Stimulated activated CD8-positive, alpha-beta memory T cell treated with anti-CD3 and anti-CD28 coated beads, Interleukin-12 subunit alpha, Interleukin-12 subunit beta, amount 100 ng/mL, for 24 hours (primary cell): ENCODE data around the gene CHADL.

ENCODE experiments used
- DNase-seq: peaks from one replicate; pipeline ENCODE4 v3.0.0-alpha.2; 2020; ENCODE audit errors: extremely low read depth

The CHADL gene

DNA sequence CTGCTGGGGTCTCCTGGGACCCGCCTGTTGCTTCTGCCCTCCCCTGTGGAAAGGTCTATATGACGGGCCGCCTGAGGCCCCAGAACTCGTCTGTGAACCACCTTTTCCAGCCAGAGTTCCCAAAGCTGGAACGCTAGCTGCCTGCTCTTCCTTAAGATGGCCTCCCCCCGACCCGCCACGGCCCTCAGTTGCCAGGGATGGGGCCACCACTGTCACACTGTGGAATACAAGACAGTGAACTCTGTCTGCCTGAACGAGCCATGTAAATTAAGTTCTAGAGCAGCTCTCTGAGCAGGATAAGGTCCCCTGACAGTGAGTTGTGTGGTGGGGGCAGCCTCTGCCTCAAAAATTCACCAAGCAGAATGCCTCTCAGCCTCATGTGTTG, 10.3 kb downstream of the CHADL start:
- no peak for DNase-seq

DNA sequence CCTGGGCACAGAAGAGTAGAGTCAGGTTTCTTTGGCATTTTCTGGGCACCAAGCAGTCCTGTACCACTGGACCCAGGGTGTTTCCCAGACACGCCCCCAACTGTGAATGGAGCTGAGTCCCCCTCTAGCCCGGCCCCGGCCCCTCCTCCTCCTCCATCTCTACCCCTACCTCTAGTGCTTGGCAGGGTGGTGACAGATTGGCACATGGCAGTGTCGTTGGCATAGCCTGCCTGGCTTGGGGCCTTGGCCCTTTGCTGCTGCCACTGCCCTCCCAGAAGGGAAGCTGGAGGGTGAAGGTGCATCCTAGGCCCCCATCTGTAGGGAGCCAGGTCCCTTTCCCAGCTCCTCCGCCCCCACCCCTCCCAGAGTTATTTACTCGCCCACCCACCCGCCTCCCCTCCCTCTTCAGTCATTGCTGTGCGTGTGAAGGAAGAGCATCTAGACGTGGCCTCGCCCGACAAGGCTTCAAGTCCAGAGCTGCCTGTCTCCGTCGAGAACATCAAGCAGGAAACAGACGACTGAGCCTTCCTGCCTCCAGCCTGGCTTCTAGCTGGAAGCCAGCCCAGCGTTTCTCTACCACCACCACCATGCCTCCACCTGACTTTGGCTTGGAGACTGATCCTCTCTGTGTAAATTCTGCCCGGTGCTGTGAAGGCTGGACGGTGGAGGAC, 10.9 kb downstream of the CHADL start:
- no peak for DNase-seq

DNA sequence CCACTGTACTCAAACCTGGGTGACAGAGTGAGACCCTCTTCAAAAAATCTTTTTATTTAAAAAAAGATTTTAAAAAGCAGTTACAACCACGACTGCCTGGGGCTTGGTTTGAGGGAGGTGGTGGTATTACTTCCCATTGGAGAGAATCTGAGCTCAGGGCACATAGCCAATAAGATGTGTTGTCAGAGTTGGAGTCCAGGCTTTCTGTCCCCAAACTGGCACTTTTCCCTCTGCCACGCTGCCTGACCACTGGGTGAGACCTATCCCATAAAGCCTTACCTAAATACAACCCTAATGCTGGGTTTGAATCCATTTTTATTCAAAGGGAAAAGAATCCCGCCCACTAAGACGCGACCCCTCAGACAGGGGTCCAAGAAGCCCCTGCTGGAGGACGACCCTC, 11.5 kb downstream of the CHADL start:
- DNase-seq, result no peak

DNA sequence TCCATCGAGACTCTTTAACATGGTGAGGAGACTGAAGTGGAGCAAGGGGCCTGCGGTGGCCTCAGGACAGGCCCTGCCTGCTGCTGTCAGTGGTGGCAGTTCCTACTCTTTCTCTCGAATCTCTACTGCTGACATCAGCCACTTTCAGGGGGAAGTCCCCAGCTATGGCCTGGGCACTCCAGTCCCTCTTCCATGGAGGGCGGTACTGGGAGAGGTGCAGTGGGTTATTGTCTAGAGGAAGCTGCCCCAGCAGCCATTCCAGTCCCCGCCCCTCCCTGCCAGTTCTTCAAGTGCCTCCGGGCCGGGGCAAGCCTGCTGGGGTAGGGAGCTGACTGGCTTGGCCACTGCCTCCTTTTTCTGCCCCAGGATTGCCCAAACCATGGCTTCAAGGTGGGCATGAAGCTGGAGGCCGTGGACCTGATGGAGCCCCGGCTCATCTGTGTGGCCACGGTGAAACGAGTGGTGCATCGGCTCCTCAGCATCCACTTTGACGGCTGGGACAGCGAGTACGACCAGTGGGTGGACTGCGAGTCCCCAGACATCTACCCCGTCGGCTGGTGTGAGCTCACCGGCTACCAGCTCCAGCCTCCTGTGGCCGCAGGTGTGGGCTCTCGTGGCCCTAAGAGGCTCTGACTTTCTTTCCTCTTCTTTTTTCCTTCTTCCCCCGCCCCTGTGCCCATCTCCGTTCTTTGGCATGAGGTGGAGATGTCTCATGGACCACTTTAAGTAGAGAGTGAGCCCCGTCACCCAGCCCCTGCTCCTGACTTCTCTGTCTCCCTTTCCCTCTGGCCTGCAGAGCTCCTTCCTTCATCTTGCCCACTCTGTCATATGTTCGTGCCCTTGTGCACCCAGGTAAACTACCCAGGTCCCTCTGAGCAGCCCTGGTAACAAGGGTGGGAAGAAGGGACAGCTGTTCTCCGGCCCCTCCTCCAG, 13.7 kb downstream of the CHADL start:
- no peak for DNase-seq

DNA sequence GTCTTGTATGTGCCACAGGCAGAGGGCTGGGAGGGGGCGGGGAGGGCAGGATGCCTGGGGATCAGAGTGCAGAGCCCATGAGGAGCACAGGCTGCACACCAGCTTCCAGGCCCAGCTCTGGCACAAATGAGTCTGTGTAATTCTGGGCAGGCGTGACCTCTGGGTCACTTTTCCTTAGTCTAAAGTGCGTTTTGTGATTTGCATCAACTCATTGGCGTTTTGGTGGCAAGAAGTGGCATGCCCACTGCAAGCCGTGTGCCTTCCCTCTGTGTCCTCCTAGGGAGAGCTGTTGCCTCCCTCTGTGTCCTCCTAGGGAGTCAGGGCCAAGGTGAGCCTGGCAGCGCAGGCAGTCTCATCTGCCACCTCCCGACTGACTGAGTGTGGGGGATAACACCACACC, 17.2 kb downstream of the CHADL start:
- DNase-seq, result no peak

DNA sequence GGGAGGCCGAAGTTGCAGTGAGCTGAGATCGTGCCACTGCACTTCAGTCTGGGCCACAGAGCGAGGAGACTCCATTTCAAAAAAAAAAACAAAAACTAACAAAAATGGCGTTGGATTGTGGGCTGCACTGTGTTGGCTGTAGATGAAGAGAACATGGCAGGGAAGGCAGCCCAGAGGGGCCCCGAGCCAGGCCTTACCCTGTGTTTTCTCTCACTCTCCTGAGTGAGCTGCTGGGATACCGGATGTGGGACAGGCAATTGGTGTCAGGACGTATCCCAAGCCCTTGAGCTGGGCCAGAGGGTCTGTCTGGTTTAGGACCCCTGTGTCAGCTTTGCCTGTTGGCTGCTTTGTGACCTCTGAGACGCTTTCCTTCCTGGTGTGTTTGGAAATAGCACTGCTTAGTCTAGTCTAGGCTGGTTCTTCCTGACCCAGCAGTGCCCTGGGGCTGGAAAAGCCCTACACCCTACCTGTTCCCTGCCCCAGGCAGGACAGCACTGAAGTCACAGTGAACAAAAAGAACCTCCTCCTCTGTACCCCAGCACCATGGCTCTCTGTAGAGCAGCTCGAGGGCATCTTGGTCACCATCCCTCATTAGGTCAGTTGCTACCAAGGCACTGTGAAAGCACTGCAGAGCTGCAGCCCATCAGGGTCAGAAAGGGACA, 17.8 kb downstream of the CHADL start:
- no peak for DNase-seq

DNA sequence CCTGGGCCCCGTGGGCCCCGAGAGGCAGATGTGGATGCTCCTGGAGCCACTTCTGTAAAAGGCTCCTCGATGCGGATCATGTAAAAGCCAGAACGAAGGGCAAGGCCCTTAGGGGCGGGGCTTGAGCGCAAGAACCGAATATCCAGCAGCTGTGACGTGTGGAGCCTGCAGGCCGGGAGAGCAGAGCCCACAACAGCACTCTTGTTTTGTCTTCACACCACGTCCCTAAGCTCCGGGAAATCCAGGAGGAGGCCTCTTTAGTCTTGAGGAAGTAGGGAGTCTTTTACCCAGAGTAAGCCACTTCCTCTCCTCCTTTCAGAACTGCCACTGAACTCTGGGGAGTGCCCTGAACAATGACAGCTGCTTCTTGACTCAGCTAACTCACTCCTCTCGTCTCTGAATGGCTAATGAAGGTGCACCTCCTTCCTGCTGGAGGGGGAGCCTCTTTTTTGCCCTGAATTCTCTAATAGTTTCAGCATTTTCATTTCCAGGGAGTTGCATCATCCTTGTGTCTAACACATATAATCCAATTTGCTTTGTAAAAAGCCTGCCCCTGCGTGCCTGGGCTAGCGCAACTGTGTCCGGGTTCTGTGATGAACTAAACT, 23.1 kb downstream of the CHADL start:
- DNase-seq, result no peak

DNA sequence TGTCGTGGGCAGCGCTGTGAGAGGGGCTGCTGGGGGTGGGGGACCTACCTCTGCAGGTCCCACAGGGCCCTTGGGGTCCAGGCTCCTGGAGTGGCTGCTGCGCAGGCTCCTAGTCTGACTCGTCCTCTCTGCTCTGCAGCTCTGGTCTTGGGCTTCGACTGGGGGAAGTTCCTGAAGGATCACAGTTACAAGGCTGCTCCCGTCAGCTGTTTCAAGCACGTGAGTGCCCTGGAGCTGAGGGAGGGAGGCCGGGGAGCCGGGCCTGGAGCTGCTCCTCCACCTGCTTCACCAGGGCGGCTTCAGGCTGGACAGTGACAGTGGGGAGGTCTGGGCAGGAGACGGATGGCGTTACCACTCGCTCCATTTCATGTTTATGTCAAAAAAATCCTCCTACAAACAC, 23.7 kb downstream of the CHADL start:
- no peak for DNase-seq

DNA sequence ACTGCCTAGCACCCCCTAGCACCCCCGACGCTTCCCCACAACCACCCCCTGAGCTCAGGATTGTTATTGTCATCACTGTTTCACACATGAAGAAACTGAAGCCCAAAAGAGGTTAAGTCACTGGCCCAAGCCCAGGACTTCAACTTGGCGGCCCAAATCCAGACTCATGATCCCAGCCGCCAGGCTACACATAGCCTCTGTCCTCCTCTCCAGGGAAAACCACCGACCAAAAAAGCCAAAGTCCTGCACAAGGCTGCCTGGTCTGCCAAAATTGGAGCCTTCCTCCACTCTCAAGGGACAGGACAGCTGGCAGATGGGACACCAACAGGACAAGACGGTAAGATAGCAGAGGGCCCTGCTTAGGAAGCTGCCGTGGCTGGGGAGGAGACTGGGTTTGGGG, 24.8 kb downstream of the CHADL start:
- DNase-seq, result no peak

DNA sequence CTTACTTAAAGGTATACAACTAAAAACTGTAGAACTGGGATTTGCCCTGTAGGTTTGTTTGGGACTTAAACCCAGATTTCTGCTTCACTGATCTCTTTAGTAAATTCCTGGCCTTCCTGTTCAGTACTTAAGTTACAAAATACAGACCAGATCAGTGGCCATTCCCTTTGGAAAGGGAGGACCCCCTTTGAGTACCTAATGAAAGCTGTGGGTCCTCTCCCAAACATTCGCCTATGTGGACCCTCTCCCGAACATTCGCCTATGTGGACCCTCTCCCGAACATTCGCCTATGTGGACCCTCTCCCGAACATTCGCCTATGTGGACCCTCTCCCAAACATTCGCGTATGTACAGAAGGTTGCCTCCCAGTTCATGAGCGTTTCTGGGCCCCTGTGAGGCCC, 25.3 kb downstream of the CHADL start:
- no peak for DNase-seq

DNA sequence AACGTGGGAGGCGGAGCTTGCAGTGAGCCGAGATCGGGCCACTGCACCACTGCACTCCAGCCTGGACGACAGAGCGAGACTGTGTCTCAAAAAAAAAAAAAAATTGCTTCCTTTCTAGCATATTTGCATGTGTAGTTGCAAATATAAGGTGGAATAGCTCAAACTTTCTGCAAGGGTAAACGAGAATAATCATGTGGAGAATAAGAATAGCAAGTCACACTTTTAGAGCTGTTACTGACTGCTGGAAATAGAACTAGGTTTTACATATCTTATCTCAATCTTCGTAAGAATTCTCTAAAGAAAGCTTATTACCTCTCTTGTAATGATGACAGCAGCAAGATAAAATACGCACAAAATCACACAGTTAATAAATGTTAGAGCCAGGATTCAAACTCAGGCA, 34.0 kb downstream of the CHADL start:
- DNase-seq, result no peak

DNA sequence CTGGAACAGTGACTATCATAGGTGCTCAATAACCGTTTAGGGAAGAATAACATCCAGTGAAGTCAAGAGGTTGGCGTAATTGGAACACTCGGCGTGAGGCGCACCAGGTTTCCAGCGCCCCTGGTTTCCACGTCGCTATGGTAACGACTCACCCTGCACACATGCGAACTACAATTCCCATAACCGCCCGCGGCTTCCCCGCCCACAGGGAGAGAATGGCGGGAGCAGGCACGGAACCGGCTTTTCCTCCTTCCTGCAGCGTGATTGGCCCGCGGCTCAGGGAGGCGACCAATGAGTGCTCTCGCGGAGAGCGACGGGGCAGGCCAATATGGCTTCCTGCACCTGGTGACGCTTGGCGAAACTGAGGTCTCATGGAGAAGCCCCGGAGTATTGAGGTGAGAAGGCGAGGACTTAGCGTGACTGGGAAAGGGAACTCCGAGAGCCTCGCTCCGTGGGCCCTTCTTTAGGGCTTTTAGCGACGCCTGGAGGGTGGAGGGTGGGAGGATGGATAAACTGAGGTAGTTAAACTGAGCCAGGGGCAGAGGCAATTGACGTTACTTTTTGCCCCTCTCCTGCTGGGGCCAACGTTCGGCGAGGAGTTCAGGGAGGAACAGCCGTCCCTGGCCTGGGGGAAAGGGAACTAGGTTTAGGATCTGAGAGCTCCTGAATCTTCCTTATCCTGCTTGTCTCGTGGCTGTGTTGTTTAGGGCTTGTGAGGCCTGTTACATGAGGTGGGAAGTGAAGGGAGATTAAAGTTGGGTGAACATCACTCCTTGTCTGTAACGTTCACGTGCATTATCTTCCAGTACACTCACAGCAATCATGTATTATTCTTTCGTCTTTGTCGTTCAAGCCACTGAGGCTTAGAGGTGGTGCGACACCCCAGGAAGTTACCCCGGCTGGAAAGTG, 35.5 kb downstream of the CHADL start, which contains the start of gene L3MBTL2:
L3MBTL2 (plus strand) TSS at position 321 of the 909 bp plus-strand sequence; CDS start at position 372, 51 bp downstream.
- peak; percentile 98 for DNase-seq

DNA sequence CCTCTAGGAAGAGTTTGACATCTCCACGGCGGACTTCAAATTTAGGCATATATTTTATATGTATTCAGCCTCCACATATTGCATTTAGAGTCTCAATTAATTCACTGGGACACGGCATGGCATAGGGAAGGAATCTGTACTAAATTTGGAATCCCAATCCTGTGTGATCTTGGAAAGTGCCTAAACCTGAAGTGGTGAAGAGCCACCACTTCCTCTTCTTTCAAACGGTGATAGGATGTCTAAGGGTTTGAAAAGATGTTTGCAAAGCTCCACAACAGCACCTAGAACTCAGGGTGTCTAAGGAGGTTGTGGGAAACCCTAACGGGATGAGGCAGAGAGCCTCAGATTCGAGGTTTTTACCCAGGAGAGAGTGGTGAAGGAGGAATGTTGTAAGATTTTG, 36.7 kb downstream of the CHADL start:
- no peak for DNase-seq

DNA sequence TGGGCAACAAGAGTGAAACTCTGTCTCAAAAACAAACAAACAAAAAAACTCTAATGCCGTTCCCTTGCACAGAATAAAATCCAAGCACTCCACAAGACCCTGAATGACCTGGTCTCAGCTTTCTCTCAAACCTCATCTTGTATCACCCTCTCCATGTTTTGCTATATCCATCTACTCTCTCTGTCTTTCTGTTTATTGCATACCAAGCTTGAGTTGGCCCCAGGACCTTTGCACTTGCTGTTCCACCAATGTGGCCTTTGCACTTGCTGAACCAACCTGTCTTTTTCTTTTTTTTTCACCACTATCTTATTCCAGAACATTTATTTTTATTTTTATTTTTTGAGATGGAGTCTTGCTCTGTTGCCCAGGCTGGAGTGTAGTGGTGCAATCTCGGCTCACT, 37.6 kb downstream of the CHADL start:
- no peak for DNase-seq

DNA sequence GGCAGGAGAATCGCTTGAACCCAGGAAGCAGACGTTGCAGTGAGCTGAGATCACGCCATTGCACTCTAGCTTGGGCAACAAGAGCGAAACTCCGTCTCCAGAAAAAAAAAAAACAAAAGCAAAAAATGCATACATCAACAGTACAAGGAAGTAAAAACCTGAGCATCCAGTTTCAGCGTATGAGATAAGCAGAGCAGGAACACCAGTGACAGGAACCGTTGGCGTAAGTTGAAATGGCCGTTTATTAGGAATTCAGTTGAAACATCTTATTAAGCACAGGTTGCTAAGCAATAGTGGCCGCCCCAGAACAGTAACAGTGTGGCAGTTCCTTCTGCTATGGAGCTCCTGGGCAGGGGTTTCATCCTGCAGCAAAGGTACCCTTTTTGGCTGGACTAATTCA, 39.6 kb downstream of the CHADL start:
- DNase-seq, result no peak

DNA sequence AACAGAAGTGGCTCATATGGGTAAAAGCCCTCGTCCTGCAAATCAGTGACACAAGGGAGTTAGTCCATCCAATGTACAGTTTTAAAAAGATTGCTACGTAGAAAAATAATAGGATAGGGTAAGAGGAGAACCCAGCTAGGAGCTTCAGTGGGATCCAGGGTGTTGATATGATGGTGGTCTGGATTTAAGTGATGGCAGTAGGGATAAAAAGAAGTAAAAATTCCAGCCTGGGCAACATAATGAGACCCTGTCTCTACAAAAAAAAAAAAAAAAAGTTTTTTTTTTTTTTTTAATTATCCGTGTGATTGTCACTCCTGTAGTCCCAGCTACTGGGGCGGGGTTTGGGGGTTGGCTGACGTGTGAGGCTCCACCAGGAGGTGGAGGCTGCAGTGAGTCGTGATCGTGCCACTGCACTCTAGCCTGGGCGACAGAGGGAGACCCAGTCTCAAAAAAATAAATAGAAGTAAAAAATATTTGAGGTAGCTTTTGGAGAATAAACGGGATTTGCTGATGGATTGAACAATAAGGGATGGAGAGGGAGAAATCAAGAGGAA, 42.6 kb downstream of the CHADL start:
- DNase-seq, result no peak

DNA sequence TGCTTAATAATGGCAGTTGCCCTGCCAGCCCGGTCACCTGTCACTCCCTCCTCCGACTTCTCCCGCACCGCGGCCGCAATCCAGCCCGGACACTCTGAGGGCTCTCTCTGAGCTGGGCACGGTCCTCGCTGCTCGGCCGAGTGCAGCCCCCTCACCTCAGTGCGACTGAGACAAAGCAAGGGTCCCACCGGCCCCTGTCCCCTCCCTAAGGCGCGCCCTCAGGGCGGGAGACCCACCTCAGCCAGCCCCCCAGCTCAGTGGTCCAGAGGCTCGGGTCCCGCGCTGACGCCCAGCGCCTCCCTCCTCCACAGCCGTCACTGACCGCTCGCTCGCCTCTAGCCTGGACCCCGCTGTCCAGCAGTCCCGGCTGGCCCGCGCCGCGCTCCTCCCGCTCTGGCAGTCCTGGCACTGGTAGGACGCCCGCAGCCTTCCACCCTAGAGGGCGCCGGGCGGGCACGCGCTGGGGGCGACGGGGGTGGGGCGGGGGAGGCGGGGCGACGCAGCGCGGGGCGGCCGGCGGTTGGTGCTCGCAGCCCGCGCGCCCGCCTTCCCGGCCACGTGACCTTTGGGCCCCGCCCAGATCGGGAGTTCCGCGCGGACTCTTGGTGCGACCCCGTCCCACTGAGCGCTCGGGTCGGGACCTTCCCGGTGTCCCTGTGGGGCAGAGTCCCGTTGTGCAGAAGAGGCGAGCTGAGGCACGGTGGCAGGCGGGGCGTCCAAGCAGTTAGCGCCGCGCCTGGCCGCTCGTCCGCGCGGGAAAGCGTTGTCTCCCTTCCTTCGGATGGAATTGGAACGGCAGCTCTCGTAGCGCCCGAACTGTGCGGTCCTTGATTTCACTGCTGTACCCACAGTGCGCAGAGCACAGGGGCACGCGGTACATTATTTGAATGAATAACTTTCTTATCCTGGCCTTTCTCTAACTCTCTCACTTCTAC, 43.4 kb downstream of the CHADL start:
- DNase-seq, result peak; percentile 49

DNA sequence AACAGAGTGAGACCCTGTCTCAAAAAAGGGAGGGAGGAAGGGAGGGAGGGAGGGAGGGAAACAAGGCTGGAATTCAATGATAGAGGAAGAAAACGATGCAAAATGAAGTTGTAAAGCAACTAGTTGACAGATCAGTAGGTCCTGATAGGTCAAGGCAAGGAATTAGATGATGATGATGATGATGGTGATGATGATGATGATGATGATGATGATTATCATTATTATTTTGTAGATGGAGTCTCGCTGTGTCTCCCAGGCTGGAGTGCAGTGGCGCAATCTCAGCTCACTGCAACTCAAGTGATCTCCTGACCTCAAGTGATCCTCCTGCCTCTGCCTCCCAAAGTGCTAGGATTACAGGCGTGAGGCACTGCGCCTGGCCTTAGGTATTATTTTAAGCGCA, 46.9 kb downstream of the CHADL start:
- no peak for DNase-seq

DNA sequence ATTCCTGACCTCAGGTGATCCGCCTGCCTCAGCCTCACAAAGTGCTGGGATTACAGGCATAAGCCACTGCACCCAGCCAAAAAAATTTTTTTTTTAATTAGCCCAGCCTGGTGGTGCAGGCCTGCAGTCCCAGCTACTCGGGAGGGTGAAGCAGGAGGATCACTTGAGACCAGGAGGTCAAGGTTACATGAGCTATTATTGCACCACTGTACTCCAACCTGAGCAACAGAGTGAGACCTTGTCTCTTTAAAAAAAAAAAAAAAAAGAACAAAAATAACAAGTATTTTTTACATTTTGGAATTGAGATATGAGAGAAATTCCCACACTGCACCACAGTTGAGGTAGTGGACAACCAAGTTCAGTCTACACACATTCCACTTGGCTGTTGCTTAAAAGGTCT, 49.3 kb downstream of the CHADL start:
- DNase-seq, result no peak

DNA sequence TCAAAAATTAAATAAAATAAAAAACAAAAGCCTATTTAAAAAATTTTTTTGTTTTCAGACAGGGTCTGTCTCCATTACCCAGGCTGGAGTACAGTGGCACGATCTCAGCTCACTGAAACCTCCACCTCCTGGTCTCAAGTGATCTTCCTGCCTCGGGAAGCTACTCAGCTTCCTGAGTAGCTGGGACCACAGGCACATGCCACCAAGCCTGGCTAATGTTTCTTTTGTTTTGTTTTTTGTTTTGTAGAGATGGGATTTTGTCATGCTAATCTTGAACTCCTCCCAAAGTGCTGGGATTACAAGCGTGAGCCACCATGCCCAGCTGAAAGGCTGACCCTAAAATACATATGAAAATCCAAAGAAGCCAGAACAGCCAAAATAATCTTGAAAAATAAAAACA, 56.1 kb downstream of the CHADL start:
- no peak for DNase-seq
